H9 (cell line): ENCODE data around the gene DPYSL5. TPM values are rescaled to one million over a fixed set of nuclear protein-coding genes. Genes with fewer than 3 reads are reported as not detected.
A peak's percentile ranks its signal among the peaks of the same experiment; 100 is the strongest.

Experiments
- DNase-seq: peaks from one replicate; pipeline ENCODE4 v3.0.0-alpha.2; 2017
- H2AFZ ChIP-seq: one replicate; pipeline ENCODE4 v1.6.1; 2013; ENCODE audit warnings: mild to moderate bottlenecking, low read length, control low read depth, moderate library complexity
- H2AK5ac ChIP-seq: 2 replicates; pipeline ENCODE4 v1.6.1; 2013; ENCODE audit warnings: low read length, control low read depth, mixed read lengths; ENCODE audit not compliant: insufficient read length
- H2BK120ac ChIP-seq: one replicate; pipeline ENCODE4 v1.6.1; 2013; ENCODE audit warnings: low read depth, mild to moderate bottlenecking, low read length, control low read depth, inconsistent platforms; ENCODE audit not compliant: poor library complexity, severe bottlenecking
- H2BK12ac ChIP-seq: 2 replicates; pipeline ENCODE4 v1.6.1; 2013; ENCODE audit warnings: low read length, control low read depth, mixed read lengths, low read depth; ENCODE audit not compliant: insufficient read length
- H2BK15ac ChIP-seq: 2 replicates; pipeline ENCODE4 v1.6.1; 2013; ENCODE audit warnings: low read depth, low read length, control low read depth
- H2BK20ac ChIP-seq: one replicate; pipeline ENCODE4 v1.6.1; 2013; ENCODE audit warnings: low read depth, mild to moderate bottlenecking, low read length, control low read depth, inconsistent platforms; ENCODE audit not compliant: poor library complexity, severe bottlenecking
- H2BK5ac ChIP-seq: 2 replicates; pipeline ENCODE4 v1.6.1; 2013; ENCODE audit warnings: low read length, control low read depth, mixed read lengths; ENCODE audit not compliant: insufficient read length
- H3K14ac ChIP-seq: 2 replicates; pipeline ENCODE4 v1.6.1; 2013; ENCODE audit warnings: low read length, control low read depth; ENCODE audit not compliant: insufficient read depth
- H3K18ac ChIP-seq: 2 replicates; pipeline ENCODE4 v1.6.1; 2013; ENCODE audit warnings: low read depth, mild to moderate bottlenecking, mixed read lengths, low read length, control low read depth; ENCODE audit not compliant: insufficient read length
- H3K23ac ChIP-seq: 2 replicates; pipeline ENCODE4 v1.6.1; 2013; ENCODE audit warnings: low read length, control low read depth, mixed read lengths, low read depth; ENCODE audit not compliant: insufficient read length
- H3K23me2 ChIP-seq: 2 replicates; pipeline ENCODE4 v1.6.1; 2013; ENCODE audit warnings: low read depth, mild to moderate bottlenecking, mixed read lengths, low read length, control low read depth; ENCODE audit not compliant: insufficient read length, poor library complexity, severe bottlenecking
- H3K27ac ChIP-seq: 2 replicates; pipeline ENCODE4 v1.5.1; 2013; ENCODE audit warnings: low read length, control low read depth, mixed read lengths, low read depth; ENCODE audit not compliant: insufficient read length
- H3K27me3 ChIP-seq: 2 replicates; pipeline ENCODE4 v1.6.1; 2013; ENCODE audit warnings: low read length, control low read depth, inconsistent platforms; ENCODE audit not compliant: insufficient read depth
- H3K4ac ChIP-seq: 2 replicates; pipeline ENCODE4 v1.6.1; 2013; ENCODE audit warnings: low read depth, mild to moderate bottlenecking, control low read depth, inconsistent platforms, low read length, moderate library complexity
- H3K4me1 ChIP-seq: 2 replicates; pipeline ENCODE4 v1.6.1; 2013; ENCODE audit warnings: low read length, control low read depth, inconsistent platforms; ENCODE audit not compliant: insufficient read depth
- H3K4me2 ChIP-seq: 2 replicates; pipeline ENCODE4 v1.6.1; 2013; ENCODE audit warnings: low read length, control low read depth, mixed read lengths; ENCODE audit not compliant: insufficient read length, insufficient read depth
- H3K56ac ChIP-seq: 2 replicates; pipeline ENCODE4 v1.6.1; 2013; ENCODE audit warnings: low read depth, mild to moderate bottlenecking, mixed read lengths, low read length, control low read depth; ENCODE audit not compliant: insufficient read length
- H3K79me1 ChIP-seq: 2 replicates; pipeline ENCODE4 v1.6.1; 2013; ENCODE audit warnings: low read depth, mild to moderate bottlenecking, moderate library complexity, low read length, control low read depth, inconsistent platforms; ENCODE audit not compliant: insufficient read depth, poor library complexity, severe bottlenecking
- H3K79me2 ChIP-seq: 2 replicates; pipeline ENCODE4 v1.6.1; 2013; ENCODE audit warnings: low read length, control low read depth, inconsistent platforms; ENCODE audit not compliant: insufficient read depth
- H3K9ac ChIP-seq: 2 replicates; pipeline ENCODE4 v1.6.1; 2013; ENCODE audit warnings: low read length, control low read depth, mixed read lengths; ENCODE audit not compliant: insufficient read length; ENCODE audit errors: extremely low read depth
- H3K9me3 ChIP-seq: one replicate; pipeline ENCODE4 v1.6.1; 2013; ENCODE audit warnings: low read depth, low read length, inconsistent platforms; ENCODE audit not compliant: control insufficient read depth
- H3T11ph ChIP-seq: one replicate; pipeline ENCODE4 v1.6.1; 2013; ENCODE audit warnings: mild to moderate bottlenecking, low read length, control low read depth, inconsistent platforms
- H4K20me1 ChIP-seq: one replicate; pipeline ENCODE4 v1.6.1; 2013; ENCODE audit not compliant: control insufficient read depth, insufficient read length, insufficient read depth
- H4K5ac ChIP-seq: 2 replicates; pipeline ENCODE4 v1.6.1; 2013; ENCODE audit warnings: low read depth, mild to moderate bottlenecking, mixed read lengths, low read length, control low read depth; ENCODE audit not compliant: insufficient read length
- H4K8ac ChIP-seq: replicated peaks from 2 replicates; pipeline ENCODE4 v1.6.1; 2013; ENCODE audit warnings: low read length, control low read depth, mixed read lengths, low read depth; ENCODE audit not compliant: insufficient read length
- H4K91ac ChIP-seq: 2 replicates; pipeline ENCODE4 v1.6.1; 2013; ENCODE audit warnings: low read depth, mild to moderate bottlenecking, moderate library complexity, mixed read lengths, low read length, control low read depth; ENCODE audit not compliant: insufficient read length
- H3K27ac Mint-ChIP-seq, 3 experiments: 2 replicates in 2 of 3; 3 replicates in 1 of 3; pipeline ENCODE4 v1.8.0; 2020 to 2021; ENCODE audit warnings: mixed read lengths in 3 of 3, mild to moderate bottlenecking in 1 of 3, moderate library complexity in 1 of 3
- H3K27me3 Mint-ChIP-seq: 2 replicates; pipeline ENCODE4 v1.8.0; 2021; ENCODE audit warnings: low read depth, mild to moderate bottlenecking, moderate library complexity, mixed read lengths
- H3K36me3 Mint-ChIP-seq, 3 experiments: 2 replicates in 2 of 3; 3 replicates in 1 of 3; pipeline ENCODE4 v1.8.0; 2020 to 2021; ENCODE audit warnings: low read depth in 3 of 3, mixed read lengths in 3 of 3; ENCODE audit not compliant: insufficient read depth in 1 of 3
- H3K4me1 Mint-ChIP-seq, 2 experiments: 2 replicates each; pipeline ENCODE4 v1.8.0; 2020; ENCODE audit warnings: mixed read lengths in 2 of 2
- H3K4me3 Mint-ChIP-seq, 2 experiments: 2 replicates in 1 of 2; 3 replicates in 1 of 2; pipeline ENCODE4 v1.8.0; 2020 to 2021; ENCODE audit warnings: mild to moderate bottlenecking in 2 of 2, mixed read lengths in 2 of 2, moderate library complexity in 1 of 2
- H3K9me3 Mint-ChIP-seq, 2 experiments: 2 replicates in 1 of 2; 3 replicates in 1 of 2; pipeline ENCODE4 v1.8.0; 2020; ENCODE audit warnings: mild to moderate bottlenecking in 2 of 2, mixed read lengths in 2 of 2, moderate library complexity in 1 of 2
- CTCF ChIP-seq: fragments of 200-600 bp; sonication (generic); conservative IDR thresholded peaks from 3 replicates; pipeline ENCODE4 v1.8.0; 2021; ENCODE audit warnings: antibody characterized with exemption, mild to moderate bottlenecking
- WGBS: extraction: QIAGEN DNeasy Blood & Tissue Kit; methylation state at CpG from one replicate; pipeline ENCODE4 v1.1.7; 2013; ENCODE audit warnings: missing lambda C conversion rate, low lambda C conversion rate, mixed read lengths; ENCODE audit not compliant: insufficient read length; ENCODE audit errors: extremely low coverage; 5-methylcytosine and 5-hydroxymethylcytosine counted together
- total RNA-seq: library from RNA; stranded (reverse); gene quantifications from 2 replicates; pipeline ENCODE4 v1.2.1, GENCODE V29; 2021

The DPYSL5 gene
- total RNA-seq, 1 experiment from 2014 or later = 6.4 TPM

GRCh38 chr2:26970928-26971627 is 123.1 kb downstream of the DPYSL5 start:
- H4K8ac ChIP-seq = no peak overlapping the region
- H2BK20ac ChIP-seq = no peak overlapping the region
- Mint-ChIP-seq H3K36me3 (no peaks in the 10 kb centered on the region), H3K4me1 (peaks cover 21 to 36% of the 10 kb centered on the region in 2 experiments), H3K9me3 (no peaks in the 10 kb centered on the region; a peak in 1 of 5 replicates), H3K27me3 (peaks cover 68% of the 10 kb centered on the region), H3K4me3 (peak overlapping the region; percentile 84 to 95), H3K27ac (no peak overlapping the region)
- H4K5ac ChIP-seq = no peak overlapping the region
- no peak overlapping the region for H2BK15ac ChIP-seq
- H2AFZ ChIP-seq = no peak overlapping the region
- H3K79me2 ChIP-seq = no peaks in the 10 kb centered on the region
- H3K27me3 ChIP-seq = peaks cover 10% of the 10 kb centered on the region; the same call in 1 of the 2 replicates
- H3K4ac ChIP-seq = no peak overlapping the region
- H3K23me2 ChIP-seq = peaks cover 6% of the 10 kb centered on the region
- H3K14ac ChIP-seq = no peak overlapping the region
- no peaks in the 10 kb centered on the region for H3K79me1 ChIP-seq
- no CpG with 5 or more reads among the region's 34 CpGs for WGBS
- H3K4me2 ChIP-seq = peak overlapping the region; percentile 94
- no peak overlapping the region for H2BK5ac ChIP-seq
- no peak overlapping the region for H2BK120ac ChIP-seq
- no peak overlapping the region for H2BK12ac ChIP-seq
- no peak overlapping the region for H3K27ac ChIP-seq
- no peaks in the 10 kb centered on the region for H3K9me3 ChIP-seq
- H3K4me1 ChIP-seq = peaks cover 7% of the 10 kb centered on the region
- H4K20me1 ChIP-seq = no peaks in the 10 kb centered on the region
- H3K18ac ChIP-seq = no peak overlapping the region
- no peak overlapping the region for H4K91ac ChIP-seq
- H3K9ac ChIP-seq = no peak overlapping the region
- H3T11ph ChIP-seq = no peak overlapping the region
- no peak overlapping the region for H3K56ac ChIP-seq
- no peak overlapping the region for H2AK5ac ChIP-seq
- TF ChIP-seq CTCF = no peak
- no peak overlapping the region for H3K23ac ChIP-seq
- DNase-seq = peak; percentile 54
